C4-2B (cell line): ENCODE data around the gene TRIO.

Experiments
- CTCF ChIP-seq: fragments of 450-650 bp; conservative IDR thresholded peaks from 2 replicates; pipeline ENCODE4 v1.5.1; 2017; ENCODE audit warnings: mild to moderate bottlenecking
- ZFX ChIP-seq: fragments of 450-650 bp; IDR thresholded peaks from 2 replicates; pipeline ENCODE4 v1.6.1; 2017

GRCh38 chr5:14251733-14252132 is 108.6 kb downstream of the TRIO start:
- TF ChIP-seq CTCF (no peak), ZFX (no peak)
